Measurements from ENCODE around the gene TRPM5.

- TF ChIP-seq CTCF (IDR thresholded peaks at IDR 0.05 in 4 of 5, conservative IDR thresholded peaks at IDR 0.05 in 1 of 5) (no peak), POLR2A (IDR thresholded peaks at IDR 0.05) (no peak)
These were observed 41.2 kb downstream of the TRPM5 start for GRCh38 chr11:2402890-2403645.

Measured in gastrocnemius medialis (tissue), 4 donors.